T-helper 2 cell treated with Interferon-gamma antibody and Interleukin-4, amounts not matched to agents 5 μg/mL and 100 μg/mL, for 36 hours (primary cell): Measurements from ENCODE around the gene ZNF350.

Experiments used
- DNase-seq: peaks from one replicate; pipeline ENCODE4 v3.0.0; 2021; ENCODE audit warnings: low spot score
- H3K27ac Mint-ChIP-seq: one replicate; pipeline ENCODE4 v1.8.0; 2021; ENCODE audit warnings: mild to moderate bottlenecking, mixed read lengths
- H3K27me3 Mint-ChIP-seq: one replicate; pipeline ENCODE4 v1.8.0; 2021; ENCODE audit warnings: low read depth, mixed read lengths
- H3K36me3 Mint-ChIP-seq: one replicate; pipeline ENCODE4 v1.8.0; 2021; ENCODE audit warnings: low read depth, mixed read lengths
- H3K4me1 Mint-ChIP-seq: one replicate; pipeline ENCODE4 v1.8.0; 2021; ENCODE audit warnings: low read depth, mixed read lengths
- H3K4me3 Mint-ChIP-seq: one replicate; pipeline ENCODE4 v1.8.0; 2022; ENCODE audit warnings: mild to moderate bottlenecking, moderate library complexity, mixed read lengths
- H3K9me3 Mint-ChIP-seq: one replicate; pipeline ENCODE4 v1.8.0; 2021; ENCODE audit warnings: mixed read lengths

The ZNF350 gene

GRCh38 chr19:51946602-51947001 lies 40.0 kb downstream of the ZNF350 start:
- DNase-seq = no peak
- Mint-ChIP-seq H3K27ac (no peak overlapping the region), H3K4me1 (no peaks in the 10 kb centered on the region), H3K27me3 (no peaks in the 10 kb centered on the region), H3K9me3 (peaks cover 94% of the 10 kb centered on the region), H3K36me3 (peaks cover 50% of the 10 kb centered on the region), H3K4me3 (no peak overlapping the region)

- Mint-ChIP-seq H3K4me3 (no peak overlapping the region), H3K27me3 (no peaks in the 10 kb centered on the region), H3K9me3 (peaks cover 92% of the 10 kb centered on the region), H3K27ac (no peak overlapping the region), H3K4me1 (no peaks in the 10 kb centered on the region), H3K36me3 (peaks cover 65% of the 10 kb centered on the region)
- no peak for DNase-seq
Measured at GRCh38 chr19:51944798-51945552, 41.7 kb downstream of the ZNF350 start.

GRCh38 chr19:51938936-51939335 lies 47.7 kb downstream of the ZNF350 start:
- no peak for DNase-seq
- Mint-ChIP-seq H3K27me3 (no peaks in the 10 kb centered on the region), H3K27ac (no peak overlapping the region), H3K4me1 (no peaks in the 10 kb centered on the region), H3K4me3 (no peak overlapping the region), H3K9me3 (peaks cover 77% of the 10 kb centered on the region), H3K36me3 (peaks cover 92% of the 10 kb centered on the region)

- DNase-seq = no peak
- Mint-ChIP-seq H3K36me3 (peaks cover 75% of the 10 kb centered on the region), H3K27ac (no peak overlapping the region), H3K4me3 (no peak overlapping the region), H3K9me3 (peaks cover 62% of the 10 kb centered on the region), H3K27me3 (no peaks in the 10 kb centered on the region), H3K4me1 (peaks cover 7% of the 10 kb centered on the region)
Measured at GRCh38 chr19:51931921-51932320, 54.7 kb downstream of the ZNF350 start.

DNA sequence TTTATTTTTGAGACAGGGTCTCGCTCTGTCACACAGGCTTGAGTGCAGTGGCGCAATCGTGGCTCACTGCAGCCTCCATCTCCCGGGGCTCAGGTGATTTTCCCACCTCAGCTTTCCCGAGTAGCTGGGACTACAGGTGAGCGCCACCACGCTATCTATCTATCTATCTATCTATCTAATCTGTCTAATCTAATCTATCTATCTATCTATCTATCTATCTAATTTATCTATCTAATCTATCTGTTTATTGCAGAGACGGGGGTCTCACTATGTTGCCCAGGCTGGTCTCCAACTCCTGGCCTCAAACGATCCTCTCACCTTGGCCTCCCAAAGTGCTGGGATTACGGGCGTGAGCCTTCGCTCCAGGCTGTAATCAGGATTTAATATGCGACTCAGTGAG lies 58.8 kb downstream of the ZNF350 start:
- H3K4me3 Mint-ChIP-seq = peak overlapping the region; percentile 98
- H3K27me3 Mint-ChIP-seq = no peaks in the 10 kb centered on the region
- H3K9me3 Mint-ChIP-seq = peaks cover 77% of the 10 kb centered on the region
- H3K27ac Mint-ChIP-seq = peak overlapping the region; percentile 94
- DNase-seq = no peak
- H3K4me1 Mint-ChIP-seq = peaks cover 13% of the 10 kb centered on the region
- peaks cover 44% of the 10 kb centered on the region for H3K36me3 Mint-ChIP-seq

GRCh38 chr19:51926784-51927741 lies 59.6 kb downstream of the ZNF350 start, which contains the start of gene ZNF613:
ZNF613 (plus strand) TSS chr19:51927472; CDS start chr19:51936221, 8,749 bp downstream.
- Mint-ChIP-seq H3K4me3 (peak within 1 kb of the TSS; percentile 98), H3K4me1 (peaks cover 13% of the 10 kb centered on the region), H3K27ac (peak within 1 kb of the TSS; percentile 94), H3K36me3 (peaks cover 43% of the 10 kb centered on the region), H3K9me3 (peaks cover 82% of the 10 kb centered on the region), H3K27me3 (no peaks in the 10 kb centered on the region)
- DNase-seq = peak; percentile 80

GRCh38 chr19:51926426-51926783 lies 60.2 kb downstream of the ZNF350 start:
- Mint-ChIP-seq H3K27ac (peak overlapping the region; percentile 94), H3K9me3 (peaks cover 82% of the 10 kb centered on the region), H3K36me3 (peaks cover 36% of the 10 kb centered on the region), H3K27me3 (no peaks in the 10 kb centered on the region), H3K4me3 (peak overlapping the region; percentile 98), H3K4me1 (peaks cover 13% of the 10 kb centered on the region)
- no peak for DNase-seq

GRCh38 chr19:51921949-51922348 lies 64.7 kb downstream of the ZNF350 start:
- Mint-ChIP-seq H3K9me3 (peaks cover 85% of the 10 kb centered on the region), H3K4me3 (no peak overlapping the region), H3K36me3 (peaks cover 7% of the 10 kb centered on the region), H3K27me3 (no peaks in the 10 kb centered on the region), H3K4me1 (peaks cover 6% of the 10 kb centered on the region), H3K27ac (no peak overlapping the region)
- DNase-seq = no peak

GRCh38 chr19:51919606-51920005 lies 67.0 kb downstream of the ZNF350 start:
- H3K36me3 Mint-ChIP-seq = peaks cover 4% of the 10 kb centered on the region
- H3K27me3 Mint-ChIP-seq = no peaks in the 10 kb centered on the region
- peaks cover 85% of the 10 kb centered on the region for H3K9me3 Mint-ChIP-seq
- H3K4me1 Mint-ChIP-seq = no peaks in the 10 kb centered on the region
- H3K27ac Mint-ChIP-seq = no peak overlapping the region
- no peak overlapping the region for H3K4me3 Mint-ChIP-seq
- DNase-seq = no peak

DNA sequence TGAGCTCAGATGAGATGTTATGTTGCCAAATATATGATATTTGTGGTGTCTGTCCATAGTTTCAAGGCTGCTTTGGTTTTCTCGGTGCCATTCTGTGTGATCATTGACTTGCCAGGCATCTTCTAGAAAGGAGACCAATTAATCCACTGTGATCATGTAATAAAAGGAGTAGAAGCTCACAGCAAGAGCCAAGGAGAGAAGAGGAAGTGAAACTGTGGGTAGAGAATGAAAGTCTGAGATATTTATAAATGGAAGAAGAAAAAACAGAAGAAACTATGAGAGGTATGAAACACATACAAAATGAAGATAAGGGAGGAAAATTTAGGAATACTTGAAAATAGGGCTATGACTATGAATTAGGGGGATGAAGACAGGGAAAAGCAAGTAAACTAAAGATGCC lies 70.5 kb downstream of the ZNF350 start:
- H3K27ac Mint-ChIP-seq = no peak overlapping the region
- H3K36me3 Mint-ChIP-seq = peaks cover 4% of the 10 kb centered on the region
- no peak for DNase-seq
- no peaks in the 10 kb centered on the region for H3K27me3 Mint-ChIP-seq
- H3K9me3 Mint-ChIP-seq = peaks cover 80% of the 10 kb centered on the region
- H3K4me1 Mint-ChIP-seq = no peaks in the 10 kb centered on the region
- H3K4me3 Mint-ChIP-seq = no peak overlapping the region

GRCh38 chr19:51915324-51915867 lies 71.2 kb downstream of the ZNF350 start:
- Mint-ChIP-seq H3K36me3 (peaks cover 4% of the 10 kb centered on the region), H3K4me3 (no peak overlapping the region), H3K9me3 (peaks cover 76% of the 10 kb centered on the region), H3K27me3 (no peaks in the 10 kb centered on the region), H3K4me1 (no peaks in the 10 kb centered on the region), H3K27ac (no peak overlapping the region)
- DNase-seq = no peak
